Right lobe of liver (tissue), 4 donors: ENCODE measurements around the gene TTC23.

ENCODE experiments used
- CTCF ChIP-seq, 4 donors: fragments of 200-600 bp in 3 of 4; fragments of 450-650 bp in 1 of 4; IDR thresholded peaks; one replicate each; pipeline versions ENCODE4 v1.5.1 to v1.8.0; 2016 to 2022; ENCODE audit warnings: antibody characterized with exemption in 4 of 4, mild to moderate bottlenecking in 2 of 4
- POLR2A ChIP-seq: fragments of 450-650 bp; IDR thresholded peaks from one replicate; pipeline ENCODE4 v1.6.1; 2017; ENCODE audit warnings: antibody characterized with exemption, mild to moderate bottlenecking
- donor health status: DM: no; HTN: no; CAD: no.
- donor health status: DM: no; HTN: no; CAD: no.
- donor health status: DM: no; HTN: yes; CAD: no.

GRCh38 chr15:99174567-99175395, 74.6 kb downstream of the TTC23 start:
- TF ChIP-seq CTCF (IDR thresholded peaks at IDR 0.05) (no peak), POLR2A (no peak)
